ENCODE data around the gene PDE10A.

Gene PDE10A

GRCh38 chr6:165605901-165606739 lies 56.9 kb downstream of the PDE10A start:
- H3K27ac ChIP-seq, result no peak overlapping the region
- no peak for TF ChIP-seq ZFX (IDR thresholded peaks at IDR 0.05)
- no peak for TF ChIP-seq CTCF (conservative IDR thresholded peaks at IDR 0.05)

DNA sequence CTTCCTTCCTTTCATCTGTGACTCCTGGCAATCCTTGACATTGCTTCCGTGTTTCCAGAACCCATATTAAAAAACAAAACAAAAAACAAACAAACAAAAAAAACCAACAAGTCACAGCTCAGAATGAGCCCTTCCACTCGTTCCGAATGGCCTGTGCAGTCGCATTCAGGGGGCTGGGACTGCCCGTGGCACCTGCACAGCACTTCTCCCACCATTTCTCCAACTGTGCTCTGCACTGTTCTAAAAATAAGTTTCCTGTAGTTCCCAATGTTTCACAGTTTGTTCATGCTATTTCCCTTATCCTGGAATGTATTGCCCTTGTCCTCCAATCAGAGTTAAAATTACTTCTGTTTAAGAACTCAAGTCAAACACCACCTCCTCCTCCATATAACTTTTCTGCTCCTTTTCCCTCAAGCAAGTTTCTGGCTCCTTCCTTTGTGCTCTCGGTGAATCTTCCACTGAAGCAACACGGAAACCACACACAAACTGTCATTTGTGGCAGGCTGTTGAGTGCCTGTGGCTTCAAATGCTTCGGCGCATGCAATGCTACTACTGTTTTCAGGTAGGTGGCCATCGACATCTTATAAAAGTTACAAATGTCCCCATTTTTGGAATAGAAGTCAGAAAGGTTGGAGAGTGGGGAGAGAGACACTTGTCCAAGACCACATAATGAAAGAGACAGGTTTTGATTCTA lies 57.7 kb downstream of the PDE10A start:
- TF ChIP-seq CTCF (conservative IDR thresholded peaks at IDR 0.05), result no peak
- no peak for TF ChIP-seq ZFX (IDR thresholded peaks at IDR 0.05)
- no peak overlapping the region for H3K27ac ChIP-seq

DNA sequence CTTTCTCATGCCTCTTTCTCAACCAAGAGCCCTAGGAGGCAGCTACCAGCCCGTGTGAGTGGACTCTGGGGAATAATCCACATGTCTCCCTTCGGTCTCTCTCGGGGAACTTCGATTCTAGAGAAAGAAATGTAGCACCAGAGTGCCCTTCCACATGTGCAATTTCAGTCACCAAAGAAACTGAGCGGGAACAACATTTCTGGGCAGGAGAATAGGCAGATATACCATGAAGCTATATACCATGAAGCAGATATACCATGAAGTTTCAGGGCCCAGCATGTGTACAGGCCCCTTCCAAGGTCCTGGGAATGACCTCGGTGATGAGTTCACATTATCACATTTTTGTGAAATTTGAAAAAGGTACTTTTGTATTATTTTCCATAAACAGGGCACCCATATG lies 60.8 kb downstream of the PDE10A start:
- no peak overlapping the region for H3K27ac ChIP-seq
- TF ChIP-seq ZFX (IDR thresholded peaks at IDR 0.05) (no peak), CTCF (conservative IDR thresholded peaks at IDR 0.05) (no peak)

GRCh38 chr6:165600606-165601005 lies 62.4 kb downstream of the PDE10A start:
- H3K27ac ChIP-seq, result no peak overlapping the region
- TF ChIP-seq ZFX (IDR thresholded peaks at IDR 0.05) (no peak), CTCF (conservative IDR thresholded peaks at IDR 0.05) (no peak)

- no peak for TF ChIP-seq ZFX (IDR thresholded peaks at IDR 0.05)
- no peak for TF ChIP-seq CTCF (conservative IDR thresholded peaks at IDR 0.05)
- H3K27ac ChIP-seq, result no peak overlapping the region
These were observed 63.2 kb downstream of the PDE10A start for GRCh38 chr6:165599596-165600487.

DNA sequence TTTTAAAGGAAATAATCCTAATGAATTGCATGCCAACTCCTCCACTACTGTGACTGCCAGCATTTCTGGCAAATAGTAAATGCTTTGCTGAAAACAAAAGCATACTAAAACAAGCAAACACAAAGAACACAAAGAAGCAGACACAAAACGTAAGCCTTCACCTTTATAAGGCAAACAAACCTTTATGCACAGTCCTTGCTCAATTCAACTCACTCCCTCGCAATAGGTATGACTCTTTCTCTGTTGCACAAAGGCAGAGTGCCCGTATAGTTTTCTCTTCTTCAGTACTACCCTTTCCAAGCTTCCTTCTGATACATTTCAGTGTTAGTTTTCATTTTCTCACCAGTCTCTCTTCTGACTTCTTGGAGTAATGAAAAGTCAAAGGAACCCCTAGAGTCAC lies 63.9 kb downstream of the PDE10A start:
- TF ChIP-seq CTCF (conservative IDR thresholded peaks at IDR 0.05) (no peak), ZFX (IDR thresholded peaks at IDR 0.05) (no peak)
- no peak overlapping the region for H3K27ac ChIP-seq
